IMR-90 (cell line): Measurements from ENCODE around the gene CFAP73. TPM values are rescaled to one million over a fixed set of nuclear protein-coding genes. Genes with fewer than 3 reads are reported as not detected.

ENCODE experiments used
- ATAC-seq: fragments of 200-7000 bp; cut with Tn5 transposase; 2 replicates; pipeline ENCODE4 v1.9.1; 2020; ENCODE audit warnings: low read depth, mild to moderate bottlenecking, moderate library complexity
- BruUV-seq: library from RNA; stranded (reverse); fragments of 400-500 nt; replicated peaks from 2 replicates; lab custom pipeline; 2021; lab: Mats Ljungman, UMichigan
- CTCF ChIA-PET: fragments of 300-600 bp; formaldehyde crosslinking; extraction: SDS; loops from one replicate; lab custom pipeline; 2021; ENCODE audit warnings: antibody characterized with exemption; lab: Yijun Ruan, JAX
- POLR2A ChIA-PET: fragments of 300-600 bp; sonication (Branson Sonifier 250); formaldehyde crosslinking; loops from one replicate; lab custom pipeline; 2022; ENCODE audit warnings: antibody characterized with exemption; ENCODE audit not compliant: unreplicated experiment; lab: Charles Lee
- DNase-seq: peaks from one replicate; pipeline ENCODE4 v3.0.0; 2013
- H2AFZ ChIP-seq: replicated peaks from 2 replicates; pipeline ENCODE3; 2013; ENCODE audit warnings: low read length, mild to moderate bottlenecking; ENCODE audit not compliant: poor library complexity
- H2AK5ac ChIP-seq: 2 replicates; pipeline ENCODE4 v1.6.1; 2013; ENCODE audit warnings: low read depth, low read length, inconsistent platforms
- H2AK9ac ChIP-seq: replicated peaks from 2 replicates; pipeline ENCODE3; 2013; ENCODE audit warnings: mild to moderate bottlenecking, low read depth, low read length, moderate library complexity; ENCODE audit not compliant: poor library complexity
- H2BK120ac ChIP-seq: 2 replicates; pipeline ENCODE4 v1.6.1; 2013; ENCODE audit warnings: low read depth, low read length, inconsistent platforms
- H2BK15ac ChIP-seq: 3 replicates; pipeline ENCODE4 v1.6.1; 2013; ENCODE audit warnings: low read depth, low read length, inconsistent platforms
- H2BK20ac ChIP-seq: 2 replicates; pipeline ENCODE4 v1.6.1; 2013; ENCODE audit warnings: low read depth, mild to moderate bottlenecking, inconsistent platforms, low read length, moderate library complexity
- H2BK5ac ChIP-seq: 2 replicates; pipeline ENCODE4 v1.6.1; 2013; ENCODE audit warnings: mild to moderate bottlenecking, low read depth, low read length, inconsistent platforms; ENCODE audit not compliant: poor library complexity, severe bottlenecking
- H3K14ac ChIP-seq: replicated peaks from 2 replicates; pipeline ENCODE4 v1.6.1; 2013; ENCODE audit warnings: low read depth, low read length, inconsistent platforms
- H3K18ac ChIP-seq: 2 replicates; pipeline ENCODE4 v1.6.1; 2013; ENCODE audit warnings: low read depth, low read length, control low read depth
- H3K23ac ChIP-seq: 2 replicates; pipeline ENCODE4 v1.6.1; 2013; ENCODE audit warnings: low read depth, low read length, inconsistent platforms
- H3K27ac ChIP-seq: 2 replicates; pipeline ENCODE4 v1.5.1; 2013; ENCODE audit warnings: mild to moderate bottlenecking, control low read depth, low read length; ENCODE audit not compliant: insufficient read depth
- H3K27me3 ChIP-seq: 2 replicates; pipeline ENCODE4 v1.6.1; 2013; ENCODE audit warnings: low read length; ENCODE audit not compliant: control insufficient read depth, insufficient read depth
- H3K36me3 ChIP-seq: 2 replicates; pipeline ENCODE4 v1.6.1; 2013; ENCODE audit warnings: low read length, mixed read lengths; ENCODE audit not compliant: control insufficient read depth, insufficient read depth
- H3K4ac ChIP-seq: 2 replicates; pipeline ENCODE4 v1.6.1; 2013; ENCODE audit warnings: low read depth, low read length, inconsistent platforms
- H3K4me1 ChIP-seq: 2 replicates; pipeline ENCODE4 v1.6.1; 2013; ENCODE audit warnings: low read length, mixed read lengths; ENCODE audit not compliant: control insufficient read depth, insufficient read depth
- H3K4me2 ChIP-seq: 2 replicates; pipeline ENCODE4 v1.6.1; 2013; ENCODE audit warnings: low read depth, mild to moderate bottlenecking, control low read depth, low read length, moderate library complexity
- H3K4me3 ChIP-seq: 2 replicates; pipeline ENCODE4 v1.5.1; 2013; ENCODE audit warnings: low read depth, mild to moderate bottlenecking, control low read depth, low read length, moderate library complexity; ENCODE audit not compliant: insufficient read depth
- H3K56ac ChIP-seq: 2 replicates; pipeline ENCODE4 v1.6.1; 2013; ENCODE audit warnings: low read length, inconsistent platforms; ENCODE audit not compliant: insufficient read depth; ENCODE audit errors: extremely low read depth
- H3K79me1 ChIP-seq, 2 experiments: 2 replicates each; pipeline ENCODE4 v1.6.1; 2013; ENCODE audit warnings: low read length in 2 of 2, inconsistent platforms in 1 of 2, low read depth in 1 of 2
- H3K9ac ChIP-seq: 2 replicates; pipeline ENCODE4 v1.6.1; 2013; ENCODE audit warnings: low read depth, low read length, control low read depth
- H3K9me1 ChIP-seq: 2 replicates; pipeline ENCODE4 v1.6.1; 2013; ENCODE audit warnings: low read length, inconsistent platforms; ENCODE audit not compliant: insufficient read depth
- H3K9me3 ChIP-seq: 2 replicates; pipeline ENCODE4 v1.6.1; 2013; ENCODE audit warnings: low read length; ENCODE audit not compliant: control insufficient read depth, insufficient read depth
- H4K20me1 ChIP-seq: 2 replicates; pipeline ENCODE4 v1.6.1; 2013; ENCODE audit warnings: low read length, inconsistent platforms; ENCODE audit not compliant: insufficient read depth
- H4K5ac ChIP-seq: 2 replicates; pipeline ENCODE4 v1.6.1; 2013; ENCODE audit warnings: mild to moderate bottlenecking, low read depth, low read length, control low read depth
- H4K8ac ChIP-seq, 2 experiments: 2 replicates each; pipeline ENCODE4 v1.6.1; 2013; ENCODE audit warnings: low read depth in 2 of 2, low read length in 2 of 2, control low read depth in 1 of 2, inconsistent platforms in 1 of 2
- H4K91ac ChIP-seq: 2 replicates; pipeline ENCODE4 v1.6.1; 2013; ENCODE audit warnings: low read depth, low read length, inconsistent platforms; ENCODE audit not compliant: insufficient read depth
- MAFK ChIP-seq: IDR thresholded peaks from 2 replicates; pipeline ENCODE4 v1.6.1; 2012; ENCODE audit warnings: low read depth, low read length, improper control_type of control experiment
- RCOR1 ChIP-seq: IDR thresholded peaks from 2 replicates; pipeline ENCODE4 v1.6.1; 2012; ENCODE audit warnings: mild to moderate bottlenecking, low read length, improper control_type of control experiment; ENCODE audit not compliant: insufficient replicate concordance
- WGBS, 2 experiments: methylation state at CpG; one replicate each; pipeline versions ENCODE4 v1.1.5 to v1.1.7; 2013; ENCODE audit warnings: missing lambda C conversion rate in 2 of 2; ENCODE audit not compliant: insufficient read length in 1 of 2; ENCODE audit errors: extremely low coverage in 2 of 2; 5-methylcytosine and 5-hydroxymethylcytosine counted together
- dilution Hi-C: fragments of 300-500 bp; cut with HindIII; formaldehyde crosslinking; loops from one replicate; pipeline ENCODE4 v1.14.3; 2018; ENCODE audit warnings: low sequenced_read_pairs; ENCODE audit not compliant: unreplicated experiment
- in situ Hi-C: fragments of 300-500 bp; cut with MboI; formaldehyde crosslinking; loops from 3 replicates; pipeline ENCODE4 v1.14.3; 2019; ENCODE audit warnings: low sequenced_read_pairs, inconsistent platforms, mixed read lengths
- intact Hi-C: fragments of 100-400 bp; cut with micrococcal nuclease; formaldehyde crosslinking; loops from 2 replicates; pipeline ENCODE4 v1.10.0; 2022
- polyA plus RNA-seq, 3 experiments: library from polyadenylated mRNA; depleted of rRNA; stranded (reverse); fragments of >200 nt; gene quantifications; 2 replicates each; pipeline ENCODE4 v1.2.3, GENCODE V29; 2012; ENCODE audit warnings: low replicate concordance in 1 of 3
- total RNA-seq: library from RNA; depleted of rRNA; stranded (reverse); fragments of >200 nt; gene quantifications from 2 replicates; pipeline ENCODE4 v1.2.3, GENCODE V29; 2012
- TF ChIP-seq, protein P1 (sequence below): fragments of 150-350 bp; IDR thresholded peaks from 2 replicates; pipeline ENCODE4 v1.6.1; 2016; ENCODE audit warnings: low read depth, mild to moderate bottlenecking, low read length, moderate library complexity, borderline replicate concordance

CFAP73 gene
- total and polyA plus RNA-seq, 2 of the 4 experiments (the other 2 are of a cell fraction), result not detected

- no peak overlapping the region for H2BK5ac ChIP-seq
- no peak overlapping the region for H2AFZ ChIP-seq
- no peak overlapping the region for H2AK9ac ChIP-seq
- no peak overlapping the region for H3K9ac ChIP-seq
- no peaks in the 10 kb centered on the region for H3K9me1 ChIP-seq
- H2BK15ac ChIP-seq, result no peak overlapping the region
- H3K79me1 ChIP-seq, result no peaks in the 10 kb centered on the region
- H2AK5ac ChIP-seq, result no peak overlapping the region
- H3K4me1 ChIP-seq, result no peaks in the 10 kb centered on the region
- CTCF ChIA-PET, result no interaction called here
- H3K56ac ChIP-seq, result no peak overlapping the region
- no peak overlapping the region for H3K4me3 ChIP-seq
- no peak overlapping the region for H3K27ac ChIP-seq
- in situ Hi-C loops (no loop called here), dilution Hi-C loops (no loop called here), intact Hi-C loops (no loop called here)
- H4K5ac ChIP-seq, result no peak overlapping the region
- H3K23ac ChIP-seq, result no peak overlapping the region
- no peak overlapping the region for H4K91ac ChIP-seq
- WGBS, 2 experiments, result 63% methylated on average over 4 of the region's 22 CpGs; no CpG with 5 or more reads in 1 of the 2 experiments
- no peaks in the 10 kb centered on the region for H3K9me3 ChIP-seq
- H3K4ac ChIP-seq, result no peak overlapping the region
- H4K20me1 ChIP-seq, result no peaks in the 10 kb centered on the region
- H3K14ac ChIP-seq, result no peak overlapping the region
- TF ChIP-seq MAFK (no peak), RCOR1 (no peak)
- TF ChIP-seq, protein P1, sequence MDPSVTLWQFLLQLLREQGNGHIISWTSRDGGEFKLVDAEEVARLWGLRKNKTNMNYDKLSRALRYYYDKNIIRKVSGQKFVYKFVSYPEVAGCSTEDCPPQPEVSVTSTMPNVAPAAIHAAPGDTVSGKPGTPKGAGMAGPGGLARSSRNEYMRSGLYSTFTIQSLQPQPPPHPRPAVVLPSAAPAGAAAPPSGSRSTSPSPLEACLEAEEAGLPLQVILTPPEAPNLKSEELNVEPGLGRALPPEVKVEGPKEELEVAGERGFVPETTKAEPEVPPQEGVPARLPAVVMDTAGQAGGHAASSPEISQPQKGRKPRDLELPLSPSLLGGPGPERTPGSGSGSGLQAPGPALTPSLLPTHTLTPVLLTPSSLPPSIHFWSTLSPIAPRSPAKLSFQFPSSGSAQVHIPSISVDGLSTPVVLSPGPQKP, result no peak
- no TSS peak for BruUV-seq
- H4K8ac ChIP-seq, result no peak overlapping the region
- H3K18ac ChIP-seq, result no peak overlapping the region
- no peak overlapping the region for H2BK120ac ChIP-seq
- POLR2A ChIA-PET, result no interaction called here
- no peak overlapping the region for H2BK20ac ChIP-seq
- peaks cover 4% of the 10 kb centered on the region; the same call in 1 of the 2 replicates for H3K27me3 ChIP-seq
- H3K36me3 ChIP-seq, result no peaks in the 10 kb centered on the region
- no peak for DNase-seq
- no peak for ATAC-seq
- no peak overlapping the region for H3K4me2 ChIP-seq
These were observed 33.9 kb upstream of the CFAP73 start for GRCh38 chr12:113115455-113116126.
